AG10803 (cell line): ENCODE results near the gene OSBPL3.
A peak's percentile ranks its signal among the peaks of the same experiment; 100 is the strongest.

Experiments used
- DNase-seq: peaks from one replicate; pipeline ENCODE4 v3.0.0; 2010; ENCODE audit warnings: low read depth
- H3K4me3 ChIP-seq: 2 replicates; pipeline ENCODE4 v1.5.1; 2011; ENCODE audit warnings: mild to moderate bottlenecking, low read length, control low read depth
- TF ChIP-seq, protein P1 (sequence below): conservative IDR thresholded peaks from 2 replicates; pipeline ENCODE4 v1.5.1; 2011; ENCODE audit warnings: mild to moderate bottlenecking, low read length, control low read depth, inconsistent platforms

Gene OSBPL3

GRCh38 chr7:24980534-24981170, 674 bp upstream of the OSBPL3 start:
- peak; percentile 38 for DNase-seq
- peak overlapping the region; percentile 80 for H3K4me3 ChIP-seq
- TF ChIP-seq, protein P1, sequence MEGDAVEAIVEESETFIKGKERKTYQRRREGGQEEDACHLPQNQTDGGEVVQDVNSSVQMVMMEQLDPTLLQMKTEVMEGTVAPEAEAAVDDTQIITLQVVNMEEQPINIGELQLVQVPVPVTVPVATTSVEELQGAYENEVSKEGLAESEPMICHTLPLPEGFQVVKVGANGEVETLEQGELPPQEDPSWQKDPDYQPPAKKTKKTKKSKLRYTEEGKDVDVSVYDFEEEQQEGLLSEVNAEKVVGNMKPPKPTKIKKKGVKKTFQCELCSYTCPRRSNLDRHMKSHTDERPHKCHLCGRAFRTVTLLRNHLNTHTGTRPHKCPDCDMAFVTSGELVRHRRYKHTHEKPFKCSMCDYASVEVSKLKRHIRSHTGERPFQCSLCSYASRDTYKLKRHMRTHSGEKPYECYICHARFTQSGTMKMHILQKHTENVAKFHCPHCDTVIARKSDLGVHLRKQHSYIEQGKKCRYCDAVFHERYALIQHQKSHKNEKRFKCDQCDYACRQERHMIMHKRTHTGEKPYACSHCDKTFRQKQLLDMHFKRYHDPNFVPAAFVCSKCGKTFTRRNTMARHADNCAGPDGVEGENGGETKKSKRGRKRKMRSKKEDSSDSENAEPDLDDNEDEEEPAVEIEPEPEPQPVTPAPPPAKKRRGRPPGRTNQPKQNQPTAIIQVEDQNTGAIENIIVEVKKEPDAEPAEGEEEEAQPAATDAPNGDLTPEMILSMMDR = peak; percentile 2; the same call in 1 of the 2 replicates

DNA sequence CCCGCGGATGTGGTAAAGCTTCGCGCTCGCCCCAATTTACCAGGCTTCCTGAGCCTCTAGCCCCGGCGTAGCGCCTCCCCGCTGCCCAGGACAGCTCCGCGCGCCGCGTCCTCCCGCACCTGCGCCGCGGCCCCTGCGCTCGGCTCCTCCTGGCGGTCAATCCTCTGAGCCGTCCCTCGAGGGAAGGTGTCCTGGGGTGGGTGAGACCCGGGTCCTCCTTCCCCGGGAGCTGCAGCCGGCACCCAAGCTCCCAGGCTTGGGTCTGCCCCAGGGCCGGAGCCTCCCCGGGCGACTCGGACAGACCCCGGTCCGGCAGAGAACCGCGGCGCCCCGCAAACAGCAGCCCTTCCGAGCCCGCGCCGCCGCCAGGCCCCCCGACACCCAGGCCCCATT, 512 bp downstream of the OSBPL3 start:
- peak overlapping the region; percentile 72 for H3K4me3 ChIP-seq
- TF ChIP-seq, protein P1 = peak; percentile 40
- peak; percentile 76 for DNase-seq

- no peak for DNase-seq
- peak overlapping the region; percentile 72 for H3K4me3 ChIP-seq
- TF ChIP-seq, protein P1 = no peak
These were observed 1.0 kb downstream of the OSBPL3 start for GRCh38 chr7:24978843-24979469.

- DNase-seq = peak; percentile 20
- no peak overlapping the region for H3K4me3 ChIP-seq
- TF ChIP-seq, protein P1 = no peak
These were observed 4.2 kb downstream of the OSBPL3 start for GRCh38 chr7:24975644-24976260.

GRCh38 chr7:24975172-24975571, 4.8 kb downstream of the OSBPL3 start:
- DNase-seq = no peak
- H3K4me3 ChIP-seq = no peak overlapping the region
- TF ChIP-seq, protein P1 = no peak

- TF ChIP-seq, protein P1 = no peak
- DNase-seq = no peak
- H3K4me3 ChIP-seq = no peak overlapping the region
These were observed 5.7 kb downstream of the OSBPL3 start for GRCh38 chr7:24974026-24974832.
